Fibroblast of gingiva (primary cell): ENCODE measurements around the gene KRT71.
"Not testable (repeated sequence)": the region's sequence is repeated elsewhere in the genome, so short reads cannot be mapped to it uniquely, and the experiment has no call there.

Experiments used
- DNase-seq: peaks from one replicate; pipeline ENCODE4 v3.0.0-alpha.2; 2011; ENCODE audit warnings: low read depth

KRT71 gene

DNA sequence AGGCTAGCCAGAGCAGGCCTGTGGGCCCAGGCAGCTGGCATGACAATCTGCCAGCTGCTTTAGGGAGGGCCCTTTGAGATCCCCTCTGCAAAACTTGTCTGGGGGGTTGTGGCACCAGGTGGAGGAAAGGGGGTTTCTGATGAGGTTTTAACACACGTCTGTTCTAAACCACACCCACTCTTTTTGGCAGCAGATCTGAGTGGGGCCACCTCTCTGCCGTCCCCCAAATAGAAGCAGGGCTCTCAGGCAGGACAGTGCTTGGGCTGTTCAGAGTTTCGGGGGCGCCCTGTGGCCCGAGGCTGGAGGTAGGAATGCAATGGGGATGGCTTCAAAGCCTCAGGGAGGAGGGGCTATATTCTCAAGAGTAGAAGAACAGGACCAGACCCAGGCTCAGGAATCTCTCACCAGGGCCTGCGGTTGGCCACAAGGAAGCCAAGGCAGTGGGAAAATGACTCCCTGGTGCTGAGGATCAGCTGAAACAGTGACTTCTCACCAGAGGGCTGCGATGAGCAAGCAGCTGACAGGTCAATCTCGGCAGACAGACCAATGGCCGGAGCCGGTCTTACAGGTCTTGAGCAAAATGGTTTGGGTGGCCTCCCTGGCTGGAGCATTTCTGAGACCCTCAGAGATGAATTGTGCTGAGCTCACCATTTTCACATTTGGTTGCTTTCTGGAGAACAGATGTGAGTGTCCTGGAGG, 31.2 kb downstream of the KRT71 start:
- DNase-seq = no peak

DNA sequence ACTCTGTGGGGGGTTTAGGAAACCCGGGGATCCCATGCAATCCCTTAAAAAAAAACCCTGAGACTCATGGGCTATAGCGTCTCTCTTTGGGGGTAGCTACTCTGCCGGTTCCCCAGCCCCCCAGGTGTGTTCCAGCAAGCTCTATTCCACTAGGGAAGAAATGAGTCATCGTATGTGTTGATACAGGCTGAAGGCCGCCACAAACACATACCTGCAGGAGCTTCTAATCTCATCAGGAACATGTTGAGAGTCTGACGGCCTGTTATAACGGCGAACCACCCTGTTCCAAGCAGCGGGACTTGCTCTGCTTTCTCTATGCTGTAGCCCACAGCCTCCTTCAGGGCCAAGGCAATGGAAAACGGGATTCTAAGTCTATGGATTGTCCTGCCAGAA, 31.8 kb downstream of the KRT71 start:
- no peak for DNase-seq

DNA sequence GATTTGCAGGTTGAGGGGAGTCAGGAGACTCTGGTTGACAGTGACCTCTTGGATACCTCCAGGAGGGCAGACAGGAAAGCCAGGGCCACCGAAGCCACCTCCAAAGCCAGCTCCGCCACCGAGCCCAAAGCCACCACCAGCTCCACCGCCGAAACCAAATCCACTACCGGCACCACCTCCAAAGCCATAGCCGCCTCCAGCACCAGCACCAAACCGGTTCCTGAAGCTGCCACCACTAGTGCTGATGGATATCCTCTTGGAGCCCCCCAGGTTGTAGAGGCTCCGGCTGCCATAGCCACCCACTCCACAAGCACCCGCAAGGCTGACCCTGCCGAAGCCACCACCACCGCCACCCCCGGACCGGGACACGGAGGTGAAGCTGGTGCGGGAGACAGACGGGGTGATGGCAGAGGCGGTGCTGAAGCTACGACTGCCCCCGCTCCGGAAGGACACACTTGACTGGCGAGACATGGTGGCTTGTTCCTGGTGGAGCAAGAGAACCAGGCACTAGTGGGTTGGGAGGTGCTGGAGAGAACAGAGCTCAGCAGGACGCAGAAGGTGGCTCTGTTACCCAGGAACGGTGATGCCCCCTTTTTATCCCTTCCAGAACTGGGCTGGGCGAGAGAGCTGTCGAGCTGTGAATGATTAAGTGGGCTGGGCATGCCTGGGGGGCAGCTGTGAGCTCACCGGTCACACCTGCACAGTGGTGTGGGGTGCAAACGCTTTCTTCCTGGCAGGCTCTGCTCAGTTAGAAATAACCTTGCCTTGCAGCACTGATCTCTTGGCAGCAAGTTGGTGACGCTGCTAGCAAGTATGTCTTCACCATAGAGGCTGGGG, 32.9 kb downstream of the KRT71 start, which contains the start of gene KRT5:
Gene KRT5, minus strand, starts transcription at position 569 of the 837 bp plus-strand sequence. Its CDS starts 98 bp downstream, at position 471.
- DNase-seq = no peak

GRCh38 chr12:52519387-52519703, 33.6 kb downstream of the KRT71 start:
- DNase-seq = no peak

GRCh38 chr12:52518574-52519386, 34.2 kb downstream of the KRT71 start:
- no peak for DNase-seq

DNA sequence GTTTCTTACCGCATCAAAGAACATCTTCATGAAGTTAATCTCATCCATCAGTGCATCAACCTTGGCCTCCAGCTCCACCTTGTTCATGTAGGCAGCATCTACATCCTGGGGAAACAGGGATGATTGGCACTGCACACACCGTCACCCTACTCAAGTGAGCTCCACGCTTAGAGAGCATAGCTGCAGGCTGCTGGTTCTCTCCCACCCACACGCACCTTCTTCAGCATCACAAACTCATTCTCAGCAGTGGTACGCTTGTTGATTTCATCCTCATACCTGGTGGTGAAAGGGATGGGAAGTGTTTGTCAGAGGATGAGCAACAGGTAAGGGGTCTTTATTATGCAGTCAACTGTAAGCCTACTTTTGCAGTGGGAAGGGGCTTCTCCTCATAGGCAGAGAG, 35.1 kb downstream of the KRT71 start:
- no peak for DNase-seq

DNA sequence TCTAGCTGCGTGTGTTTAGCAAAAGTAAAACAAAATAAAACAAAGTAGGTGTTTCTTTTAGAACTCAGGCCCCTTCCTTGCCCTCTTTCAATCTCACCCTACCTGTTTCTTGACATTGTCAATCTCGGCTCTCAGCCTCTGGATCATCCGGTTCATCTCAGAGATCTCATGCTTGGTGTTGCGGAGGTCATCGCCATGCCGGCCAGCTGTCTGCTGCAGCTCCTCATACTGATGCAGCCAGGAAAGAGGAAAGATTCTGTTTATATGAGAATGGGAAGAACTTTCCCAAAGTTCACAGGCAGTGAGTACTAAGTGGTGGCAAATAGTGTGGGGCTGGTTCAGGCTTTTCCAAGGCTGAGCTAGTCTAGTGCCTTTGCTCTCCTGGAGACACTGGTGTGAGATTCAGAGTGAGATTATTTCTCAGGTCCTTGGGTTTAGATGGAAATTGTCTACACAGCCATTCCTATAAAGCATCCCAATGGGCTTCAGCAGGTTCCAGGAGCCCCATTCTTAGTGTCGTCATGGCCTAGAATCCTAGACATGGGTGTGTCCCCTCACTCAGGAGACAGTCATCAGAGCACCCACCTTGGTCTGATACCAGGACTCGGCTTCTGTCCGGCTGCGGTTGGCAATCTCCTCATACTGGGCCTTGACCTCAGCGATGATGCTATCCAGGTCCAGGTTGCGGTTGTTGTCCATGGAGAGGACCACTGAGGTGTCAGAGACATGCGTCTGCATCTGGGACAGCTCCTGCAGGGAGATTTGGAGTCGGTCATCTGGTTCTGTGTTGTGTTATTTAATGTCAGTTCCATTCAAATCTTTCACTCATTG, 35.7 kb downstream of the KRT71 start:
- DNase-seq = no peak

- DNase-seq = peak; percentile 16
These were observed 36.8 kb downstream of the KRT71 start for GRCh38 chr12:52515927-52516831.

DNA sequence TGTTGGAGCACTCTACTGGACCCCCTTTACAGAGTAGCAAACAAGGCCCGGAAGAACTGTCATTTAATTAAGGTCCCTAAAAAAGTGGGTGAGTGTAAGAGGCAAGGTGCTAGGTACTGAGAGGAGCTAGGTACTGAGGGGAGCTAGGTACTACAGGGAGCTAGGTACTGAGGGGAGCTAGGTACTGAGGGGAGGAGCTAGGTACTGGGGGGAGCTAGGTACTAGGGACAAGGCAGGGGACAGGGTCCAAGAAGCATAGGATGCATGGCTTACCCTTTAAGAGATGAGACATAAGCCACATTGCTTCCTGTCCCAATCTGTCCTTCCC, 37.7 kb downstream of the KRT71 start:
- DNase-seq = no peak

- DNase-seq = no peak
These were observed 38.2 kb downstream of the KRT71 start for GRCh38 chr12:52514471-52515318.

GRCh38 chr12:52513736-52514135, 39.2 kb downstream of the KRT71 start:
- DNase-seq = no peak

DNA sequence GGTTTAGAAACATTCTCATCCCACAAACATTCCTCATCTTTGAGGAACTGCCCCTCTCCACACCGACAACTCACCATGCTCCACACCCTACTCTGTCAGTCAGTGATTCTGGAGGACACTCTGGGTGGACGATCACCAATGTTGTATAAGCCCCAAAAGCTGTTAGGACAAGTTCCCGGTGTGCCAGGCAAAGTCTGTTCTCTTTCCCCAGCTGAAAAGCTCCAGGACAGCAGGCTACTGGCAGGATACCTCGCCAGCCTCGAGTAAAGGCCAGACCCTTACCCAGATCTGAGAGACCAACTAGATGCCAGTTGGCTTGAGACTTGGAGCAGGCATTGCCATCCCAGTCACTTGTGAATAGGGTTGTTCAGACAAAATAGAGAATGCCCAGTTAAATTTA, 44.7 kb downstream of the KRT71 start:
- DNase-seq = no peak

DNA sequence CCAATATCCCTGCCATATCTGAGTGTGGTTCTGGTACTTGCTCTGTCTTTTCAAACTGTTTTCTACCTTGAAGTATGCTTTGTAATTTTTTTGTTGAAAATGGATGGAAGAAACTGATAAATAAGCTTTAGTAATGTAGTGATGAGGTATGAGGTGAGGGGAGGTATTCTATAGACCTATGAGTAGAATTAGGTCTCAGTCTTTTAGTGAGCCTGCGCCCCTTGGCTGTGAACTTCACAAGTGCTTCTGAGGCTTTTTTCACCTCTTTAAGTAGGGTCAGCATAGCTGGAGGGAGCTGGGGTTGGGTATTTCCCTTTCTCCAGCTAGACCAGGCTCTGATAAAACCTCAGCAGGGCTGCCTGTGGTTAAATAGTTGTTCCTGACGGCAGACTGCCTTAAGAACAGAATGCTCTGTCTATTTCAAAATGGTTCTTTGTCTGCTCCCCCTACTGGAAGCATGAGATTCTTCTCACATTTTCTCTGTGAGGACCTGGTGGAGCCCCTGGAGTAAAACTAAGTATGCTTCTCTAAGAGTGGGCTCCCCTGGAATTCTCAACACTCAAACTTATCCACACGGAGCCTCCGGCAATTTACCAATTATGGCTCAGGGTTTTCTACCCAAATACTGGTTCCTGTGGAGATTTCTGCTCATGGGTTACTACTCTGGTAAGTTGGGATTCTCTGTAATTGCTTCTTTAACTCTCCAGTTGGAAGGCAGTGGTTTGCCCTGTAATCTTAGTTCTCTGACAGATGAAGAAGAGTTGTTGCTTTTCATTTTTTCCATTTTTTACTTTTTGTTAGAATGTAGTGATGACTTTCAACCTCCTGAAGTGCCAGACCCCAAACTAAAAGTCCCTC, 45.9 kb downstream of the KRT71 start:
- DNase-seq = peak; percentile 44

GRCh38 chr12:52502877-52503276, 50.1 kb downstream of the KRT71 start:
- no peak for DNase-seq

GRCh38 chr12:52501490-52501889, 51.5 kb downstream of the KRT71 start:
- DNase-seq = no peak

GRCh38 chr12:52500574-52500973, 52.4 kb downstream of the KRT71 start:
- DNase-seq = not testable (repeated sequence)

DNA sequence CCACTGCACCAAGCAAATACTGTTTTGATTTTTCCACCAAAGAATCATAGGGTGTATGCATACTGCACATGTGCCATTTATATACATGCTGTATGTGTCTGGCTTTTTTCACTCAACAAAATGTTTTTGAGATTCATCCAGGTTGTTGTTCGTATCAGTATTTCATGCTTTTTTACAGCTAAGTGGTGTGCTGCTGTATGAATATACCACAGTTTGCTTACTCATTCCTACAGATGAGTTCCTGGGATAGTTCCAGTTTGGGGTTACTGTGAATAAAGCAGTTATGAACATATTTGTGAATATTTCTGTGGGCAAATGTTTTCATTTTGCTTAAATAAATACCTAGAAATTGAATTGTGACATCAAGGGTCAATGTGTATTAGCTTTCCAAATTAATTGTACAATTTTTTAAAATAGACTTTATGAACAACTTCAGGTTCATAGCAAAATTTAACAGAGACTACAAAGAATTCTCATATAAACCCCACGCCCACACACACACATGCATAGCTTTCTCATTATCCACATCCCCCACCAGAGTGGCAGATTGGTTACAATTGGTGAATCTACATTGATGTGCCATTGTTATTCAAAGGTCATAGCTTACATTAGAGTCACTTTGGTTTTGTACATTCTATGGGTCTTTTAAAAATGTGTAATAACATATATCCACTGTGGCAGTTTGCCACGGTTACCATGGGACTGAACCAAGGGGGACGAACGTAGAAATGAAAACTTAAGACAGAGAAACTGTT, 53.0 kb downstream of the KRT71 start:
- DNase-seq = no peak

DNA sequence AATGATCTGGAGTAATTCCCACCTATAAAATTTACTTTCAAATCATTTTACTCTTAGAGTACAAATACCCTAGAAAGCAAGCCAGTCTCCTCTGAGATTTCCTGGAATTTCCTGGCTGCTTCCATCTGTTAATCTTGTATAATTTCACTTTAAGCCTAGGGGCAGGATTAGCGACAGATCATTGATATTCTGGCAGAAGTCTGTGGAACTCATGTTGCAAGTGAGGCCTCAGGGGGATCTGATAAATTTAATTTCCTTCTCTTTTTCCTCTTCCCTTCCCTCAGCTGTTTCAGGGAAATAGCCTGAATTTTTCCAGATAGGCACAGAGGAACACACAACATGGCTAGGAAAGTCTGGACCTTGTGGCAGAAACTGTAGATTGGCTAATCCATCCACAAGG, 54.0 kb downstream of the KRT71 start:
- DNase-seq = no peak
